Activated naive CD4-positive, alpha-beta T cell treated with anti-CD3 and anti-CD28 coated beads, Interleukin-2, amount 50 U/mL, for 24 hours (primary cell): ENCODE measurements around the gene KPNA2.
A peak's percentile ranks its signal among the peaks of the same experiment; 100 is the strongest.
"Not testable (repeated sequence)": the region's sequence is repeated elsewhere in the genome, so short reads cannot be mapped to it uniquely, and the experiment has no call there.

Experiments used
- H3K27ac Mint-ChIP-seq: one replicate; pipeline ENCODE4 v1.8.0; 2021; ENCODE audit warnings: mild to moderate bottlenecking, mixed read lengths
- H3K27me3 Mint-ChIP-seq: one replicate; pipeline ENCODE4 v1.8.0; 2021; ENCODE audit warnings: mixed read lengths
- H3K36me3 Mint-ChIP-seq: one replicate; pipeline ENCODE4 v1.8.0; 2021; ENCODE audit warnings: mixed read lengths
- H3K4me1 Mint-ChIP-seq: one replicate; pipeline ENCODE4 v1.8.0; 2021; ENCODE audit warnings: mixed read lengths
- H3K4me3 Mint-ChIP-seq: one replicate; pipeline ENCODE4 v1.8.0; 2021; ENCODE audit warnings: mild to moderate bottlenecking, mixed read lengths
- H3K9me3 Mint-ChIP-seq: one replicate; pipeline ENCODE4 v1.8.0; 2021; ENCODE audit warnings: mixed read lengths

Gene KPNA2

DNA sequence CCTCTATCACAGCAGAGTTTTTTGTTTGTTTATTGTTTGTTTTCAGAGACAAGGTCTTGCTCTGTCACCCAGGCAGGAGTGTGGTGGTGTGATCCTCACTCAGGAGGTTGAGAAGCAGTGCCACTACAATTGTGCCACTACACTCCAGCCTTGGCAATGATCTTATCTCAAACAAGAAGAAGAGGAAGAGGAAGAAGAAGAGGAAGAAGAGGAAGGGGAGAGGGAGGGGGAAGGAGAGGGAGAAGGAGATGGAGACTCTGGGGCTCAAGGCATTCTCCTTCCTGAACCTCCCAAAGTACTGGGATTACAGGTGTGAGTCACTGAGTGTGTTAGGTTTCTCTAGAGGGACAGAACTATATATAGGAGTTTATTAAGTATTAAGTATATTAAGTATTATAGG lies 22.1 kb upstream of the KPNA2 start:
- Mint-ChIP-seq H3K4me3 (no peak overlapping the region), H3K27ac (no peak overlapping the region), H3K4me1 (no peaks in the 10 kb centered on the region), H3K27me3 (no peaks in the 10 kb centered on the region), H3K9me3 (no peaks in the 10 kb centered on the region), H3K36me3 (no peaks in the 10 kb centered on the region)

DNA sequence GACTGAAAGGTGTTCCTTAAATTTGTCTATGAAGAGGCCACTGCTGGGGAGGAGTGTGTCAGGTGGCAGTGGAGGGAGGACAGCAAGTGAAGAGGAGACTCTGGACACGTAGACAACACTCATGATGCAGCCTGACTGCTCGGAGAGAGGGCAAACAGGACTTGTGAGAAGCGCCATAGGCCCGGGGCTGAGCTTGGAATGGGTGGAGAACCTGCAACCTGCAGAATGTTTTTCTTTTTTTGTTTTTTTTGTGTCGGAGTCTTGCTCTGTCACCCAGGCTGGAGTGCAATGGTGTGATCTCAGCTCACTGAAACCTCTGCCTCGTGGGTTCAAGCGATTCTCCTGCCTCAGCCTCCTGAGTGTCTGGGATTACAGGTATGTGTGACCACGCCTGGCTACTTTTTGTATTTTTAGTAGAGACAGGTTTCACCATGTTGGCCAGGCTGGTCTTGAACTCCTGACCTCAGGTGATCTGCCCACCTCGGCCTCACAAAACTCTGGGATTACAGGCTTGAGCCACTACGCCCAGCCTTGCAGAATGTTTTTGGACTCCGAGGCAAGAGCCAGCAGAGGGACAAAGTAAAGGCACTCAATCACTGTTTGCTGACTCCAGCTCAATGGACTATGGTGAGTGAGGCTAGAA lies 20.3 kb upstream of the KPNA2 start:
- Mint-ChIP-seq H3K27me3 (peaks cover 2% of the 10 kb centered on the region), H3K4me1 (peaks cover 6% of the 10 kb centered on the region), H3K9me3 (no peaks in the 10 kb centered on the region), H3K36me3 (no peaks in the 10 kb centered on the region), H3K4me3 (no peak overlapping the region), H3K27ac (no peak overlapping the region)

DNA sequence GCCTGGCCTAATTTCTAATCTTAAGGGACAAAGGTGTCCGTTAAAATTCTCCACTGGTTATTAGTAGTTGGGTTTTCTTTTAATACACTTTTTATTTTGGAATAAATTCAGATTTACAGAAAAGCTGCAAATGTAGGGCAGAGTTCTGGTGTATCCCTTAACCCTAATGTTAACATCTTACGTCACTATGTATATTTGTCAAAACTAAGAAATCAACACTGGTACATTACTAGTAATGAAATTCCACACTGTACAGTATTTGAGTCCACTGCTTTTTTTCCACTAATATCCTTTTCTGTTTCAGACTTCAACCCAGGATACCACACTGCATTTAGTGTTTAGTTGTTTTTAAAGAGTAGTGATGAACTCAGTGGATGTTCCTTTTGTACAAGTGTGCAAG lies 18.7 kb upstream of the KPNA2 start:
- Mint-ChIP-seq H3K36me3 (no peaks in the 10 kb centered on the region), H3K4me3 (no peak overlapping the region), H3K9me3 (no peaks in the 10 kb centered on the region), H3K27ac (no peak overlapping the region), H3K4me1 (peaks cover 13% of the 10 kb centered on the region), H3K27me3 (peaks cover 2% of the 10 kb centered on the region)

DNA sequence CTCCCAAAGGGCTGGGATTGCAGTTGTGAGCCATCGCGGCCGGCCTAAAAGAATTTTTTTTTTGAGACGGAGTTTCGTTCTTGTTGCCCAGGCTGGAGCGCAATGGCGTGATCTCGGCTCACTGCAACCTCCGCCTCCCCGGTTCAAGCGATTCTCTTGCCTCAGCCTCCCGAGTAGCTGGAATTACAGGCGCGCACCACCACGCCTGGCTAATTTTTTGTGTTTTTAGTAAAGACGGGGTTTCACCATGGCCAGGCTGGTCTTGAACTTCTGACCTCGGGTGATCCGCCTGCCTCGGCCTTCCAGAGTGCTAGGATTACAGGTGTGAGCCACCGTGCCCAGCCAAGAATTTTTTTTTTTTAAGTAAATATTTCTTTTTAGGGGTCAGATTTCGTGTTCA lies 17.0 kb upstream of the KPNA2 start:
- not testable (repeated sequence) for H3K27me3 Mint-ChIP-seq, H3K4me3 Mint-ChIP-seq, H3K36me3 Mint-ChIP-seq, H3K27ac Mint-ChIP-seq, H3K9me3 Mint-ChIP-seq
- peaks cover 15% of the 10 kb centered on the region for H3K4me1 Mint-ChIP-seq

DNA sequence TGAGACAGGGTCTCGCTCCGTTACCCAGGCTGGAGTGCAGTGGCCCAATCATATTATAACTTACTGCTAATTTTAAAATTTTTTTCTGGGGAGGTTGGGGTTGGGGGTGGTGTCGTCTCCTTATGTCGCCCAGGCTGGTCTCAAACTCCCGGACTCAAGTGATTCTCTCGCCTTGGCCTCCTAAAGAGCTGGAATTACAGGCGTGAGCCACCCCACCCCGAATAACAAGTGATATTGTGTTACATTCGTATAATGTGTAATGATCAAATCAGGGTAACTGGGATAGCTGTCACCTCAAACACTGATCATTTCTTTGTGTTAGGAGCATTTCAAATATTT lies 16.2 kb upstream of the KPNA2 start:
- Mint-ChIP-seq H3K4me1 (peaks cover 15% of the 10 kb centered on the region), H3K4me3 (peak overlapping the region; percentile 89), H3K27me3 (peaks cover 2% of the 10 kb centered on the region), H3K27ac (peak overlapping the region; percentile 100), H3K9me3 (no peaks in the 10 kb centered on the region), H3K36me3 (no peaks in the 10 kb centered on the region)

DNA sequence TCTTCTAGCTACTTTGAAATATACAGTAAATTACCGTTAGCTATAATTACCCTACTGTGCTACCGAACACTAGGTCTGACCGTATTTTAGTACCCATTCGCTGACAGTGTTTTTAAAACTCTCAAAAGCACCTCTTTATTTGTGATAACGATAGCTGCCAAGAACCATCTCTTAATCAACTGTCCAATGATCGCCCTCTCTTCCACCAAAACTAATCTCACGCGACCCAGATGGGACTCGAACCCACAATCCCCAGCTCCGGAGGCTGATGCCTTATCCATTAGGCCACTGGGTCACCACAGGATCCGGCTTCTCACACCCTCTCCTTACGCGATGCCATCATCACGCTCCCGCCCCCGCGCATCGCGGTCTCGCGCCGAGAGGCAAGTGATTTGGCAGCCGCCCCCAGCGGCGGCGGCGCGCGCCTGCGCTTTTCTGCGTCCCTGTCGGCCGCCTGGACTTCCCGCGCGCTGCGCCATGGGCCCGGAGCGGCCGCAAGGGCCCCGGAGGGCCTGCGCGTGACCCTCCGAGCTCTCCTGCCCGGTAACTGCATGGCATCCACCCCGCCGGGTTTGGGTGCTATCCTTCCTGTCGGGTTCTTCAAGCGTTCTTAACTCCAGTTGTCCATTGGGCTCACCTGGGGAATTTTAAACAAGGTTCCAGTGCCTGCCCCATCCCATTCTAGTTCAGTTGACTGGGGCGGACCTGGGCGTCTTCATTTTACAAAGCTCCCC lies 15.7 kb upstream of the KPNA2 start:
- peak overlapping the region; percentile 100 for H3K27ac Mint-ChIP-seq
- H3K4me3 Mint-ChIP-seq: peak overlapping the region; percentile 89
- H3K9me3 Mint-ChIP-seq: no peaks in the 10 kb centered on the region
- H3K27me3 Mint-ChIP-seq: peaks cover 2% of the 10 kb centered on the region
- H3K36me3 Mint-ChIP-seq: no peaks in the 10 kb centered on the region
- H3K4me1 Mint-ChIP-seq: peaks cover 15% of the 10 kb centered on the region

DNA sequence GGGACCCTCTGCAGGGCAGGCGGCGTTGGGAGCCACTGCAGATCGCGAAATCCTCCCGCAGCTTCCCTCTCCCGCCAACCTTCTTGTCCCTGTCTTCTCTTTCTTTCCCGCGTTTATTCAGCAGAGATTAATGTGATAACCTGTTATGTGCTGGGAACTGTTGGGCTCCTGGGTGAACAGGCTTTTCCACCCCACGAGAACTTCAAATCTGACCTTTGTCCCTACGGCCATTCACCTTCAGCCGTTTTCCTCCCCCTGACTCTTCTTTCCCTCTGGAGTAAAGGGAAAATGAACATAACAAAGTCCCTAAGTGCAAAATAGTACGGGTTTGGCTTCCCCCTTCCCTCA lies 15.2 kb upstream of the KPNA2 start:
- Mint-ChIP-seq H3K4me1 (peaks cover 15% of the 10 kb centered on the region), H3K27me3 (peaks cover 2% of the 10 kb centered on the region), H3K4me3 (peak overlapping the region; percentile 89), H3K36me3 (no peaks in the 10 kb centered on the region), H3K9me3 (no peaks in the 10 kb centered on the region), H3K27ac (peak overlapping the region; percentile 100)

DNA sequence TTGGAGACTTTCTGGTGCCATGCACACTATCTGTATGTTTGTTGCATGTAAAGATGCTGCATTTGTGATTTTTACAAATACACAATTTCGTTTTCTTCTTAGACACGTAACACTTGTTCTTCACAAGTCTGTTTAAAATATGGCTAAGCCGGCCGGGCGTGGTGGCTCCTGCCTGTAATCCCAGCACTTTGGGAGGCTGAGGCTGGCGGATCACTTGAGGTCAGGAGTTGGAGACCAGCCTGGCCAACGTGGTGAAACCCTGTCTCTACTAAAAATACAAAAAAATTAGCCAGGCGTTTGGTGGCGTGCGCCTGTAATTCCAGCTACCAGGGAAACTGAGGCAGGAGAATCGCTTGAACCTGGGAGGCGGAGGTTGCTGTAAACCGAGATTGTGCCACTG lies 14.7 kb upstream of the KPNA2 start:
- not testable (repeated sequence) for H3K27me3 Mint-ChIP-seq, H3K9me3 Mint-ChIP-seq, H3K36me3 Mint-ChIP-seq
- peak overlapping the region; percentile 100 for H3K27ac Mint-ChIP-seq
- H3K4me1 Mint-ChIP-seq: peaks cover 15% of the 10 kb centered on the region
- H3K4me3 Mint-ChIP-seq: peak overlapping the region; percentile 89

DNA sequence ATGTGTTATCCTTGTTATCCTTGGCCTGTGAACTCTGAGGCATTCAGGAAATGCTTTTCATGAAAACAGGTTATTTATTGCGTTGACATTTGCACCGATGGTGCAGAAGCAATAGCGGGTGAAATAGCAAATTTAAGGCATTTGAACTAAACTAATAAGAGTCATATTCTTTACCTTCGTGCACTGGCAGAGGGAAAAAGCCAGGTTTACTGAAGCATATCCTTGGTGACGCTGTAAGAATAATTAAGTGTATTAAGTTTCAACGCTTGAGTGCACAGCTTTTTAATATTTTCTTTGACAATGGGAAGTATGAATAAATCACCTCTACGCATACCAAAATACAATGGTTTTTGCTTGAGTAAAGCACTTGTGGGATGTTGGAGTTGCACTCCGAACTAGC lies 13.6 kb upstream of the KPNA2 start:
- Mint-ChIP-seq H3K4me1 (peaks cover 15% of the 10 kb centered on the region), H3K36me3 (no peaks in the 10 kb centered on the region), H3K27ac (no peak overlapping the region), H3K4me3 (no peak overlapping the region), H3K27me3 (peaks cover 2% of the 10 kb centered on the region), H3K9me3 (no peaks in the 10 kb centered on the region)

DNA sequence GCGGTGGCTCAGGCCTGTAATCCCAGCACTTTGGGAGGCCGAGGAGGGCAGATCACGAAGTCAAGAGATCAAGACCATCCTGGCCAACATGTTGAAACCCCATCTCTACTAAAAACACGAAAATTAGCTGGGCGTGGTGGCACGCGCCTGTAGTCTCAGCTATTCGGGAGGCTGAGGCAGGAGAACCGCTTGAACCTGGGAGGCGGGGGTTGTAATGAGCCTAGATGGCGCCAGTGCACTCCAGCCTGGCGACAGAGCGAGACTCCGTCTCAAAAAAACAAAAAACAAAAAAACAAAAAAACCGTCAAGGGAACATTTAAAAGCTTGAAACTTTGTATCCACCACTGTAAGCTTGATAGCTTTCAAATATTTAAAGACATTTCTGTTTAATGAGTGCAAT lies 13.0 kb upstream of the KPNA2 start:
- not testable (repeated sequence) for H3K9me3 Mint-ChIP-seq, H3K4me3 Mint-ChIP-seq, H3K27ac Mint-ChIP-seq, H3K36me3 Mint-ChIP-seq, H3K27me3 Mint-ChIP-seq
- H3K4me1 Mint-ChIP-seq: peaks cover 15% of the 10 kb centered on the region

DNA sequence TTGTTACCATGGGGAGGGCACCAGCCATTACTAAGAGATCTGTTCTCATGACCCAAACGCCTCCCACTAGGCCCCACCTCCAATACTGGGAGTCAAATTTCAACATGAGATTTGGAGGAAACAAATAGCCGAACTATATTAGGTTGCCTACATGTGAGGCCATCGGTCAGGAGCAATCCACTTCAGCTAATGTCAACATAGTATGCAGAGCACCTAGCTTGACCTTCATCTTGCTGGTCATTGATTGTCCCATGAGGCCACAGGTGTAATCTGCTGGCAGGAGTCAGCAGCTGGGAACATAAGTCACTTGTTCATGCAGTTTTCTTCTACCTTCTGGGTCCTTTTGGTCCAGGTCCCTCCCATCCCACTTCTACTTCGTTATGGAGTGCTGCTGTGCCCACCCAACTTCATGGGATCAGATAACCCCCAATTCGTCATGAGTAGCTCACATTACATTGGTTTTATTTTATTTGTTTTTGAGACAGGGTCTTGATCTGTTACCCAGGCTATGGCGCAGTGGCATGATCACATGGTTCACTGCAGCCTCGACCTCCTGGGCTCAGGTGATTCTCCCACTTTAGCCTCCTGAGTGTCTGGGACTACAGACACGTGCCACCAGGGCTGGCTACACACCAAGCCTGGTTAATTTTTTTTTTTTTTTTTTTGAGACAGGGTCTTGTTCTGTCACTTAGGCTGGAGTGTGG lies 5.9 kb upstream of the KPNA2 start:
- no peaks in the 10 kb centered on the region for H3K36me3 Mint-ChIP-seq
- no peaks in the 10 kb centered on the region for H3K9me3 Mint-ChIP-seq

DNA sequence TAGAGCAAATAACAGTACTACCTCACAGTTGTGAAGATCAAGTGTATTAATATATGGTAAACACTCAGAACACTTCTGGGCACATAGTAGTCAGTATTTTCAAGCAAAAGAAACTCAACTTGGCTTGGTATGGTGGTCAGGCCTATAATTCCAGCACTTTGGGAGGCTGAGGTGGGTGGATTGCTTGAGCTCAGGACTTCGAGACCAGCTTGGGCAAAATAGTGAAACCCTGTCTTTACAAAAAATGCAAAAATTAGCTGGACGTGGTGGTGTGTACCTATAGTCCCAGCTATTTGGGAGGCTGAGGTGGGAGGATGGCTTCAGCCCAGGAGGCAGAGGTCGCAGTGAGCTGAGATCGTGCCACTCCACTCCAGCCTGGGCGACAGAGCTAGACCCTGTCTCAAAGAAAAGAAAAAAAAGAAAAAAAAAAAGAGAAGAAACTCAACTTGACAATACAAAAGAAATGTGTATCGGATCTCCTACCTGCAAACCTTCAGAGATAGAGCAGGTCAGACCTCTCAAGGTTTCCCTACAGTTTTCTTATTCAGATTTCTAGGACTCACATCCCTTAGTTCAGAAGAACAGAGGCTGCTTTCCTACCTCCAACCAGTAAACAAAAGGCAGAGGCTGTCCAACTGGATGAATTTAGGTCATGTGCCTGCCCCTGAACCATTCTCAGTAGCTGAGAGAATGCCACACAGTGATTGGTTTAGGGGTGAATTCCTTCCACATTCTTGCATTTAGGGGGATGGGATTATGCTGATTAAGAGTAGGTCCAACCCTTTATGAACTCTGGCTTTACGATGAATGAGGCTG lies 1.7 kb upstream of the KPNA2 start:
- peaks cover 8% of the 10 kb centered on the region for H3K36me3 Mint-ChIP-seq
- peak overlapping the region; percentile 15 for H3K4me3 Mint-ChIP-seq
- no peak overlapping the region for H3K27ac Mint-ChIP-seq
- no peaks in the 10 kb centered on the region for H3K9me3 Mint-ChIP-seq
- peaks cover 13% of the 10 kb centered on the region for H3K4me1 Mint-ChIP-seq
- H3K27me3 Mint-ChIP-seq: no peaks in the 10 kb centered on the region

More for the DNA sequence above, 5.9 kb upstream of the KPNA2 start:
- no peak overlapping the region for H3K4me3 Mint-ChIP-seq
- H3K27ac Mint-ChIP-seq: no peak overlapping the region
- no peaks in the 10 kb centered on the region for H3K27me3 Mint-ChIP-seq
- H3K4me1 Mint-ChIP-seq: no peaks in the 10 kb centered on the region

DNA sequence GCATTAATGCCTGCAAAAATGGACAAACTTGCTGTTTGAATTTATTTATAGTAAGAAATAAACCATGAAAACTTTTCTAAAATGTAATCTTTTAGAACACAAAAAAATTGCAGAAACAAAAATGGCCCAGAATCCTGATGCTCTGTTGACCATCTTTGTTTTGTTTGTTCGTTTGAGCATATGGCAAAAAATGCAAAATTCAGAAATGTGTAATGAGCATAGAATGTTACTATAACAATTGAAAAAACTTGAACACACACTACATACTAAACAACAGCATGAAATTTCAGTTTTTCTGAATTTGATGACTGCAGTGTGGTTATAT lies 1.1 kb upstream of the KPNA2 start:
- Mint-ChIP-seq H3K4me1 (peaks cover 13% of the 10 kb centered on the region), H3K9me3 (no peaks in the 10 kb centered on the region), H3K36me3 (peaks cover 8% of the 10 kb centered on the region), H3K27ac (no peak overlapping the region), H3K27me3 (no peaks in the 10 kb centered on the region), H3K4me3 (peak overlapping the region; percentile 42)

DNA sequence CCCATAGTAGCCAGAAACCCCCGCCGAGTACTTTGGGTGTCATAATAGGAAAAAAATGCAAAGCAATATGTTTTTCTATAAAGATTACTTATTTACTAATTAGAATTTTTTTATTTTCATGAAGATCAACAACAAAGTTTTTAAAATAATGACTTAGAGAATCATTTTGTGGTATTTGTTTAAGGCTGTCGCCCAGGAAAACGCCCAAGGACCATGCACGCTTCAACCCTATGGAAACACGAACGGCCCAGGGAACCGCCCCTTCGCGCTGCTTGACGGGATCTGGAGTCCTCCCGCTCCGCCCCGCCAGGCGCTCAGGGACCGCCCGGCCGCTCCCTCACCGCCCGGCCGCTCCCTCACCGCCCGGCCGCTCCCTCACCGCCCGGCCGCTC lies 408 bp upstream of the KPNA2 start:
- peaks cover 13% of the 10 kb centered on the region for H3K4me1 Mint-ChIP-seq
- peaks cover 8% of the 10 kb centered on the region for H3K36me3 Mint-ChIP-seq
- no peaks in the 10 kb centered on the region for H3K27me3 Mint-ChIP-seq
- no peaks in the 10 kb centered on the region for H3K9me3 Mint-ChIP-seq
- peak overlapping the region; percentile 92 for H3K4me3 Mint-ChIP-seq
- H3K27ac Mint-ChIP-seq: peak overlapping the region; percentile 91

DNA sequence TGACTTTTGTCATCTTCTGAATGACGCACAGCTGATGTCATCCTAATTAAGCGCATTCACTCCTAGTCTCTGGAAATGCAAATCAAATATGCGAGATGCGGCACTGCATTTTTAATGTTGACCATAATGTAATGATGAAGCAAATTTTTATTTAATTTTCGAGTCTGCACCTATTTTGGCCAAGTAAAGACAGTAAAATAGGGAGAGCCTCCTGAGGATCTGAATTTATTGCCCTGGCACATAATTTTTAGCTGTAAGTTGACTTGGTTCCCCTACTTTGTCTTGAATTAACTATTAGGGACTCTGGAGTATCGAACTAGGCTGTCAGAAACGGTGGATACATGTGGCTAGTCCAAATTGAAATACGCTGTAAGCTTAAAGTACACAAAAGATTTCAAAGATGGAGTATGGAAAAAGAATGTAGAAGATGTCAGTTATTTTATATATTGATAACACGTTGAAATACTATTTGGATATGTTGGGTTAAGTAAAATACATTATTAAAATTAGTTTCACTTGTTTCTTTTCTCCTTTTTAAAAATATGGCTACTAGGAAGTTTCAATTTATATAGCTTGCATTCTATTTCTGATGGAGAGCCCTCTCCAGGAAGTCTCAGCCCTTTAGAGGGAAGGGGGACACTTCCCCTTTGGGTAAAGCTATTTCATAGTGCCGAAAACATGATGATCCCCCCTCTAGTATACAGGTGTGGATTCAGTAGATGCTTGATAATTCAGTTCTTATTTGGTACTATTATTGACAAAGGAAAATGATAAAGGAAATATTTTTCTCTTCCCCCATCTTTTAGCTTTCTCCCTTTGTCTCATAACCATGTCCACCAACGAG lies 991 bp downstream of the KPNA2 start:
- no peaks in the 10 kb centered on the region for H3K9me3 Mint-ChIP-seq
- H3K4me3 Mint-ChIP-seq: peak overlapping the region; percentile 92
- H3K27me3 Mint-ChIP-seq: no peaks in the 10 kb centered on the region
- peaks cover 12% of the 10 kb centered on the region for H3K36me3 Mint-ChIP-seq
- peaks cover 13% of the 10 kb centered on the region for H3K4me1 Mint-ChIP-seq
- H3K27ac Mint-ChIP-seq: peak overlapping the region; percentile 91
